ENCODE data around the gene ZDHHC11.
A peak's percentile ranks its signal among the peaks of the same experiment; 100 is the strongest.
"Not testable (repeated sequence)": the region's sequence is repeated elsewhere in the genome, so short reads cannot be mapped to it uniquely, and the experiment has no call there.

The ZDHHC11 gene

DNA sequence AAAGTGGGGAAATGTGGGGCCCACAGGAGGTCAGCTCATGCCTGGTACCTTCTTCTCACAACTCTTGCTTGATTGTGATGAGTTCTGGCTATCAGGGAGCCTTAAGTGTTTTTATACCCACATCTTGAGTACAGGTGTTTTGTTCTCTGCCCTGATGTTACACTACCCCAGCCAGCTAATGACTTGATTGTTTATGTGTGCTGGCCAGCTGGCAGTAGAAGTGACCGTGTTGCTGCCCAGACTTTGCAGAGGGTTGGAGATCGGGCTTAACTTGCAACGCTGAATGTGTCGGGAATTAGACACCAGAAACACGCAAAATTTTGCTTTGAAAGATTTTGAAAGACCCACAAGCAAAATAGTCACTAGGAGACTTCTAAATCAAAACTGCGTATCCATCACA lies 49.3 kb downstream of the ZDHHC11 start:
- no peak for DNase-seq (ENCODE audit: low spot score)

DNA sequence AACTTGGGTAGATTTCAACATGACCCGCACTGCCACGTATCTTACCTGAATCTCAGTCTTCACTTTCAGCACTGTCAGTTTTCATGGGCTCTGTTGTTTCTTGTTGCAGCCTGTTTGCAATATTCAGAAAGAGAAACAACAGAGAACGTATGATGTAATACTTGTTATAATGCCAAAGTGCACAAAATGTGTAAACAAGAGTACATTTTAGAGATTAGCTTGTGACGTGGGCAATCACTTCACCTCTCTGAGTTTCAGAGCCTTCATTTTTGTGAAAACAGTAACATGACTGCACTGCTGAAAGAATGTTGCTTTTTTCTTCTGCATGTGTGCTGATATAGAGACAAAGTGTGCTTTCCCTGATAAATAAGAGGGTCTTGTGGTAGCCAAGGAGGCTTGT lies 49.7 kb downstream of the ZDHHC11 start:
- not testable (repeated sequence) for DNase-seq (ENCODE audit: low spot score)

DNA sequence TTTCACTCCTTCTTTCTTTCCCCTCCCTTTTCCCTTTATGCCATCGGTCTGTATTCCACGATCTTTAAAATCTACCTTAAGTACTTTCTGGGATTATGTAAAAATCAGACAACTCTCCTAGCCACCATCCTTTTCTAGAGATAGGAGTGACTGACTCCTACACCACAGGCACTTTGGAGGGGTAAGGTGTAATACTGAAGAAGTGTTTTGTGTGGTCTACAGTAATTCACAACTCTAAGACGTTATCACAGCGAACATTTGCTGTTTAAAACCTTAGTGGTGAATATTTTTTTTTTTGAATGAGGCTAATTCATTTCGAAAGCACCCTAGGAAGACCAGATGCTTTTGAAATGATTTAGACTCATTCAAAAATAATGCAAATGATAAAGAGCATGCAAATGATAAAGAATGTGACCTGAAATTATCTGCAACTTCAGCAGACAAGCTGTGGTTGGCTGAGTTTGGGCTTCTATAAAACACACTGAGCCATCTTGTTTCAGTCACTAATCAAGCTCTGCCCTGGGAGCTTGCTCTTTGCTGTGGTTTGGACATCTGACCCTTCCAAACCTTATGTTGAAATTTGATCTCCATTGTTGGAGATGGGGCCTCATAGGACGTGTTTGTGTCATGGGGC lies 52.2 kb downstream of the ZDHHC11 start:
- not testable (repeated sequence) for DNase-seq (ENCODE audit: low spot score)

DNA sequence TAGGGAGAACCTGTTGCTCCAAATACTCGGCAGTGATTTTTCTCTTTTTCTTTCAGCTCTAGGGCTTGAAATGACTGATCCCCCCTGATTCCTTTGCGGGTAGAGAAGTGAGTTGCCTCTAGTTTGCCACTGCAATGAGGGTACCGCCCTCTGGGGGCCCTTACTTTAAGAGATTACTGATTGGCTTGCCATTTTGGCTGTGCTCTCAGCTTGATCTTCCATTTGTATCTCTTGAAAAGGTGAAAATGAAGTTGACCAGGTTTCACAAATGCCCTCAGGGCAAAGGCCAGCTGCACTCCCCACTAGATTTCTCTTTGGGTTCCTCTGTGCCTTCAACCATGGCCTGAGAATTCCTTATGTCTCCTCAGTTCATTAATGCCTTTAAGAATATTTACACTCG lies 52.8 kb downstream of the ZDHHC11 start:
- DNase-seq (ENCODE audit: low spot score) = not testable (repeated sequence)

DNA sequence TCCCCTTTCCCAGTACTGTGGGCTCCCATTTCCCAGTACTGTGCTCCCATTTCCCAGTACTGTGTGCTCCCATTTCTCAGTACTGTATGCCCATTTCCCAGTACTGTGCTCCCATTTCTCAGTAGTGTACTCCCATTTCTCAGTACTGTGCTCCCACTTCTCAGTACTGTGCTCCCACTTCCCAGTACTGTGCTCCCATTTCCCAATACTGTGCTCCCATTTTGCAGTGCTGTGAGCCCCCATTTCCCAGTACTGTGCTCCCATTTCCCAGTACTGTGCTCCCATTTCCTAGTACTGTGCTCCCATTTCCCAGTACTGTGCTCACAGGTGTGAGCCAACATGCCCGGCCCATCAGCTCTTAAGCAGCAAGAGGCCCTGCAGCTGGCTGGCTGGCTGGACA lies 54.9 kb downstream of the ZDHHC11 start:
- DNase-seq (ENCODE audit: low spot score) = not testable (repeated sequence)

DNA sequence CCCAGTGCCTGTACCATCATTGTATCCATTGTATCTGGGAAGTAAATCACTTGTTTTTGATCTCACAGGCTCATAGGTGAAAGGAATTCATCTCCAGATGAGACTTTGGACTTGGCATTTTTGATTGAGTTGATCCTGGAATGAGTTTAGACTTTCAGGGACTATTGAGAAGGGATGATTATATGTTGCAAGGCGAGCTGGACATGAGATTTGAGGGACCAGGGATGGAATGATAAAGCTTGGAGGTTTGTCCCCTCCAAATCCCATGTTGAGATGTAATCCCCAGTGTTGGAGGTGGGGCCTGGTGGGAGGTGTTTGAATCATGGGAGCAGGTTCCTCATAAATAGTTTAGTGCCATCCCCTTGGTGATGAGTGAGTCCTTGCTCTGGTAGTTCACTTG lies 55.8 kb downstream of the ZDHHC11 start:
- not testable (repeated sequence) for DNase-seq (ENCODE audit: low spot score)

DNA sequence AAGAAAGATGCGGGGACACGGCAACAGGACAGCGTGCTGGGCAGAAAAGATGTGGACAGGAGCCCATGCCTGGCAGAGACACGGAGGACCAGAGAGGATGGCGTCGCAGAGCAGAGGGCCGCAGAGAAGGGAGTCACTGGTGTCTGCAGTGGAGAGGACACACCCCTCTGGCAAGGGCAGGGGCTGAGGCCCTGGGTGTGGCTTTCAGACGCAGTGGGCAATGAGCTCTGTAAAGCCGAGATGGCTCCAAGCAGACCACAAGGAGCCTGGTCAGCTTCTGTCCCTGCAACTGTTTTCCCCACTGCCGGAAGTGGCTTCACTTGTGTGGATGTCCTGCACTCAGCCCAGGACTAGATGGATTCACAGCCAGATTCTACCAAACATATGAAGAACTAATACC lies 62.1 kb downstream of the ZDHHC11 start:
- not testable (repeated sequence) for DNase-seq (ENCODE audit: low spot score)

DNA sequence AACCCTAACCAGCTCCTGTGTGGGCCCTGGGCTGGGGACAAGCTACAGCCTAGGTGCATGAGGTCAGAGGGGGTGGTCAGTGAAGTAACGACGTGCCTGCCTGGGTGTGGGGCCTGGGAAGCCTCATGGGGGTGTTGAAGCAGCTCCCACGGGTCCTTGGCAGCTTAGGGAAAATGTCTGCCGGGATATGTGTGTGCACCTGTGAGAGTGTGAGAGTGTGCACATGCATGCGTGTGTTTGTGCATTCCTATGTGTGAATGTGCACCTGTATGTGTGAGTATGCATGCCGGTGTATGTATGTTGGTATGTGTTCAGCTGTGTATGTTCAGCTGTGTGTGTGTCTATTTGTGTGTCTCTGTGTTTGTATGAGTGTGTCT lies 62.9 kb downstream of the ZDHHC11 start:
- not testable (repeated sequence) for DNase-seq (ENCODE audit: low spot score)

DNA sequence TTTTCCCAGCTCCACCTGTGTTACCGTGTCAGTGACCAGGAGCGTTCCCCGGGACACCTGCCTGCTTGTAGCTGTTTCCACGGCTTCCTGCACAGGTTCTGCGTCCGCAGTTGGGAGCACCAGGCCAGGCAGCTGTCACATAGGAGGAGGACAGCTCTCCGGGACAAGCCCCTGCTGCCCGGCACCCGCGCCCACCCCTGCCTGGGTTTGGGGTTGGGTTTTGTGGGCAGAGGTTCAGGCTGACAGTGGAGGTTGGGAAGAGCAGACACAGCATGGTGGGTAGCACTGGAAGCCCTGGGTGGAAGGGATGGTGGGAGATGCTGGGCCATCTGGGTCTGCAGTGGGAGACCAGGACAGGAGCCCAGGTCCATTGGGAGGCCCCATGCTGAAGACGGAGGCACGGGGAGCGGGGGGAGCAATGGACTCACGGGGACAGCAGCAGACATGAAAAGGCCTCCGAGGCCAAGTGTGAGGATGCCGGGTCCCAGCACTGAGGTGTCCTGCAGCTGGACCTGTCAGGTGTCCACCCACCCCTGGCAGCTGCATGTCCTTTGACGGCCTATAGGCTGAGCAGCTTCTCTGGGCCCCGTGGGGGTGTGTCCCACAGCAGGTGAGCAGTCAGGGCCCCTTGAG lies 63.4 kb downstream of the ZDHHC11 start:
- DNase-seq (ENCODE audit: low spot score) = not testable (repeated sequence)

DNA sequence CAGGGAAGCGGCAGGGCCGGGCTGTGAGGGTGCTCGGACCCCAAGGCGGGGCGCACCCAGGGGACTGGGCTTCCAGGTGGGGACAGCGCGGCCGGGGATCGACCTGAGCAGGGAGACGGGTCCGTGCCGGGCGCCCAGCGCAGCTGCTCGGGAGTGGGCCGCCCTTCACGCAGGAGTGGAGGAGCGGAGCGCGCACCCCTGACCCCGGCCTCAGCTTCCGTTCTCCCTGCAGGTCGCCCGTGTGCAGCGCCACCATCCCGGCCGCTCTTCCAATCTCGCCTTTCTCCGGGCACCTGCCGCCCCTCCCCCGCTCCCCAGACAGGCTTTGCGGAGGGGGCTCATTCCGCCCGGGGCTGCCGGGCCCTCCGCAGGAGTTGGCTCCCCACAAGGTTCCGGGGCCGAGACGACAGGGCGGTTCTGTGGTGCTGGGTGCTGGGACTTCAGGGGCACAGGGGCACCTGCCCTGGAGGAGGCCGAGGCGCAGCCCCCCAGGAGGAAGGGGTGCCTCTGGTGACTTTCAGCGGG lies 65.5 kb downstream of the ZDHHC11 start:
- DNase-seq (ENCODE audit: low spot score) = peak; percentile 5

DNA sequence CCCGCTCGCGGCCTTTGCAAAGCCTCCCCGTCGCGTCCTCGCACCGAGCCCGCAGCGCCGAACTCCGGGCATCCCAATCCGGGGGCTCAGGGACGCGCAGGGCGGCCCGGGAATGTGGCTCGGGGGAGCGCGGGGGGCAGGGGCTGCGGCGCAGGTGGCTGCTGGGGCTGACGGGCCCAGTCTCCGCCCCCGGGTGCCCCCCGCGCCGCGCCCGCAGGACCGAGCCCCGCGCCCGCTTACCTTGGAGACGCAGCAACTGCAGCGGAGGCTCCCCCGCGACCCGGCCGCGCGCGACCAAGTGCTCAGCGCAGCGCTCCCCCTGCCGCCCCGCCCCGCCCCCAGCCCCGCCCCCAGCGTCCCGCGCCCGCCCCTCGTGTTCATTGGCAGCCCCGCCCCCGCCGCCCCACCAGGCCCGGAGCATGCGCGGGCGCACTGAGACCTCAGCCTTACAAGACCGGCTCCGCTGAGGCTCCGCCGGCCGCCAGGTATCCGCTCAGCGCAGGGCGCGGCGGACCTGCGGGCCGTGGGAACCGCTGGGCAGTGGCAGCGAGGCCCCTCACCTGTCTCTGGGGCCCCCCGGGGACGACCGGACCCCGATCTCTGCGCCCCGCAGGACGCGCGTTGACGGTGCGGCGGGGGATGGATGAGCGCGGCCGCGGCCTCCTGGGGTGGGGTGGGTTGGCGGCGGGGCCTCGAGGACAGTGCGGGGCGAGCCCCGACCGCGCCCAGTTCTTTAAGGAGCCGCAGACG lies 66.2 kb downstream of the ZDHHC11 start, which contains the start of gene ZDHHC11B:
Gene ZDHHC11B (minus strand): TSS at position 302 of the 750 bp plus-strand sequence. CDS start 17,810 bp downstream, outside the sequence.
- DNase-seq (ENCODE audit: low spot score) = peak; percentile 90

DNA sequence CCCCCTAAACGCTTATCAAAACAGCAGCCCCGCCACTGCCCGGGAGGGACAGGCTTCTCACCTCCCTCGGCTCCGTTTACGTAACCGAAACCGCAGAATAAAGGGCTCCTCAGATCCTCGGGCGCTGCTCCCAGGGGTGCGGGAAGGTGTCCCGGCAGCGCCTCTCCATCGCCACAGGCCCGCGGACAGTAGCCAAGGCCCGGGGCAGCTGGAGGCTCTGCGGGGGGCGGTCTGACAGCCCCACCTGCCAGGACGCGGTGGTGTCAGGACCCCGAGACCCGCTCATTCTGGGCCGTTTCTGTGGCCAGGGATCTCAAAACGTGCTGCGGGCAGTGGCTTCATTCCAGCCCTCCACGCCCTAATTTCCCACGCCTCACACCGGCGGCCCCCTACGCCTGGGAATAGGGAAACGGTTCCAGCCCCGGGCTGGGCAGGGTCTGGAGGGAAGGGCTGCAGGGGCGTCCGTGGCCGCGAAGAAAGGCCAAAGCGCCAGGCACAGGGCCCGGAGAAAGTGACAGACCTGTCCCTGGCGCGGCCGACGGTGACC lies 66.8 kb downstream of the ZDHHC11 start:
- DNase-seq (ENCODE audit: low spot score) = peak; percentile 11

DNA sequence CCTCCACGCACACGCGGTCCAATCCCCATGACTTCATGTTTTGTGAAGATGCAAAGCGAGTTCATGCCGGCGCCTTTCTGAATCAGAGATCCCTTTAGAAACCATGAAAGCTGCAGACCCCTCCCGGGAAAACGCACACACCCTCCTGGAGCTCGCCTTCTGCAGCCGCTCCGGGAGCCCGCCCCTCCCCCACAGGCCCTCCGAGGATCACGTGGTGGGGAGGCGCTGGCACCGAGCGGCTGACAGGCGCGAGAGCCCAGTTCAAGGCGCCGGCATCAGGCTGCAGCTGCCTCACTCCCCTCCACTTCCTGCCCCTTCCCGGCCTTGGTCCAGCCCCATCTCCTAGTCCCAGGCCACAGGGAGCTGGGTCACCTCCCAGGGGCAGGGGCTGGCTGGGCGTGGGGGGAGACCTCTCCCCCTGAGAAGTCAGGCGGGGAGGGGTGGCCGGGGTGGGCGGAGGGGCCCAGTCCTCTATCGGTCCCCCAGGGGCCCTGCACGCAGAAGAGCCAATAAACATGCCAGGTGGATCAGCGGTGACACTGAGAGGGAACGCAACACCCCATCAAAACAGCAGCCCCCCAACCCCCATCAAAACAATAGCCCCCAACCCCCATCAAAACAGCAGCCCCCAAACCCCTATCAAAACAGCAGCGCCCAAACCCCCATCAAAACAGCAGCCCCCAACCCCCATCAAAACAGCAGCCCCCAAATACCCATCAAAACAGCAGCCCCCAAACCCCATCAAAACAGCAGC lies 67.6 kb downstream of the ZDHHC11 start:
- not testable (repeated sequence) for DNase-seq (ENCODE audit: low spot score)

DNA sequence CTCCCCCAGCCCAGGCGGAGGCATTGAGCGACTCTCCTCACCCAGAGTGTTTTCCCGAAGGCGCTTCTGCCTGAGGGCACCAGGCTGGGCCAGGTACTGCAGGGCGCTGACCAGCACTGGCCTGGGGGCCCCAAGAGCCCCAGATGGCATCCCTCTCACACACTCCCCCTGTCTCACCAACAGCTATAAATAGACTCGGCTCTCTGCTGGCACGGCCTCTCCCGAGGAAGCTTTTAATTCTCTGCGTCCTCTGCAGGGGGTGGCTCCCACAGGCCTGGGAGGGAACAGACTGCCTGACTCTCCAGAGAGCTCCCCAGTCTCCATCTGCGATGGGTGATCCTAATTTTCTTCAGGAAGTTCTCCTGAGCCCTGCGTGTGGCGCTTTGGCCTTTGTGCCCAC lies 68.4 kb downstream of the ZDHHC11 start:
- not testable (repeated sequence) for DNase-seq (ENCODE audit: low spot score)

DNA sequence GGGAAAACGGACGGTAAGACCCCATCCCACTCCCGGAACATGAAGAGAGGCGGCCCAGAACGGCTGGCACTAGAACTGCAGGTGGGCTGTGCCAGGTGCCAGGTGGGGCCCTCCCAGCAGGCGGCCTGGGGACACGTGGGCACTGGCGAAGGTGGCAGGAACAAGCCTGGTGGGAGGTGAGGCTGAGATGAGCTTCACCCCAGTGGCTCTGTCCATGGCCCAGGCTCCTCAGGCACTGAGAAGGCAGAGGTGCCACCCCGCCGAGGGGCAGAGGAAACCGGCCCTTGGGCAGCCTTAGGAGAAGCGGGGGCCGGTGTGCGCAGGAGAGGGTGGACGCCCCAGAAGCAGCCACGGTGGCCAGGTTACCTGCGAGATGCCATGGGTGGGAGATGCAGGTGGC lies 70.2 kb downstream of the ZDHHC11 start:
- DNase-seq (ENCODE audit: low spot score) = not testable (repeated sequence)

DNA sequence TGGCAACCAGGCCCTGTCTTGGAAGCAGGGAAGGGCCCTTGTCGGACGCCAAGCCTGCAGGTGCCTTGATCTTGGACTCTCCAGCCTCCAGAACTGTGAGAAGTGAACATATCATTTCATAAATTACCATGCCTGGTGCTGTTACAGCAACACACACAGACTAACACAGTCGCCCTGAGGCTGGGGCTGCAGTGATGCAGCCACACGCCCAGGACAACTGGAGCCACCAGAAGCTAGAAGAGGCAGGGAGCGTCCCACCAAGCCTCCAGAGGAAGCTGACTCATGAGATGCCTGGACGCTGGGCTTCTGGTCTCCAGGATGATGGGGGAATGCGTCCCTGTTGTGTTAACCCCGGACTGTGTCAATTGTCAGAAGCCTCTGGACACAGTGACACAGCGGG lies 71.8 kb downstream of the ZDHHC11 start:
- DNase-seq (ENCODE audit: low spot score) = not testable (repeated sequence)

DNA sequence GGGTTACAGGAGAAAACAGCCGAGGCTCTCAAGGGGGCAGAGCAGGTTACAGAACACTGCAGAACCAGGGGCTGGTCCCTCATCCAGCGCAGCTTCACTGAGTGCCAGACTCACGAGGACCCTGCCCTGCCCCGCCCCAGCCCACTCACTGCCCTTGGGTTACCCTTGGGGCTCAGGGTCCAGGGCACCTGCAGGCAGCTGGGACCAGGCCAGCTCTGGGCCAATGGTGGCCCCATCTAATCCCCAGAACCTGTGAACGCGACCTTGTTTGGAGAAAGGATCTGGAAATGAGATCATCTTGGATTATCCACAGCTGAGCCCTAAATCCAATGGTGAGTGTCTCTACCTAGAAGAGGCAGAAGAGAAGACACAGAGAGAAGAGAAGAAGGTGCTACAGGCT lies 72.4 kb downstream of the ZDHHC11 start:
- not testable (repeated sequence) for DNase-seq (ENCODE audit: low spot score)

DNA sequence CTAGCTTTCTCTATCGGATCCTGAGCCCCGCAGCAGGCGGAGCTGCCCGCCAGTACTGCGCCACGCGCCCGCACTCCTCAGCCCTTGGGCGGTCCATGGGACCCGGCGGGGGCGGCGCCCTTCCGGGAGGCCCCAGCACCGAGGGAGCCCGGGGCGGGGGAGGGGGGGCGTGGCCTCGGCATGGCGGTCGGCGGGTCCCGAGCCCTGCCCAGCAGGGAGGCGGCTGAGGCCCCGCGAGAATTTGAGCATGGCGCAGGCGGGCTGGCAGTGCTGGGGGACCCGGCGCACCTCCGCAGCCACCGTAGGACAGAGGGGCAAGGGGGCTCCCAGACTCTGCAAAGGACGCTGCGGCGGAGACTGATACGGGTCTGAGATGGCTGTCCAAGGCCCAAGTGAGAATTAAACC lies 73.0 kb downstream of the ZDHHC11 start:
- DNase-seq (ENCODE audit: low spot score) = peak; percentile 11

DNA sequence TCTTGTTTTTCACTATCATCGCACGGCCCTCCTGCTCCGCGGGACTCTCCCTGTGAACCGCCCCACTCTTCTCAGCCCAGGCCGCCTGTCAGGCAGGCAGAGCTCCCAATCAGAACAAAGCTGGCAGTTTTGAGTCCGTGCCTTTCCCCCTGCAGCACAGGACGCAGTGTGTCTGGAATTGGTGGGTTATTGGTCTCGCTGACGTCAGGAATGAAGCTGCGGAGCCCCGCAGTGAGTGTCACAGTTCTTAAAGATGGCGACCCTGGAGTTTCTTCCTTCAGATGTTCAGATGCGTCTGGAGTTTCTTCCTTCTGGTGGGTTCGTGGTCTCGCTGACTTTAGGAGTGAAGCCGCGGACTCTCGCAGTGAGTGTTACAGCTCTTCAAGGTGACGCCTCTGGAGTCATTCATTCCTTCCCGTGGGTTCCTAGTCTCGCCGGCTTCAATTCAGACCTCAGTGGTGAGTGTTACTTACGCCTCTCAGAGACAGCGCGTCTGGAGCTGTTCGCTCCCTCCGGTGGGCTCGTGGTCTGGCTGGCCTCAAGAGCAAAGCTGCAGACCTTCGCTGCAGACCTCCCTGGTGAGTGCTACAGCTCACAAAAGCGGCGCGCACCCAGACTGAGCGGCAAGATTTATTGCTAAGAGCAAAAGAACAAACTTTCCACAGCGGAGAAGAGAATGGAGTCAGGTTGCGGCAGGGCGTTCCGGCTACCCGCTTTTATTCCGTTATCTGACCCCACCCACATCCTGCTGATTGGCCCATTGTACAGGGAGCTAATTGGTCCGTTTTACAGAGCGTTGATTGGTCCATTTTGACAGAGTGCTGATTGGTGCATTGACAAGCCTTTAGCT lies 73.7 kb downstream of the ZDHHC11 start:
- DNase-seq (ENCODE audit: low spot score) = peak; percentile 8

DNA sequence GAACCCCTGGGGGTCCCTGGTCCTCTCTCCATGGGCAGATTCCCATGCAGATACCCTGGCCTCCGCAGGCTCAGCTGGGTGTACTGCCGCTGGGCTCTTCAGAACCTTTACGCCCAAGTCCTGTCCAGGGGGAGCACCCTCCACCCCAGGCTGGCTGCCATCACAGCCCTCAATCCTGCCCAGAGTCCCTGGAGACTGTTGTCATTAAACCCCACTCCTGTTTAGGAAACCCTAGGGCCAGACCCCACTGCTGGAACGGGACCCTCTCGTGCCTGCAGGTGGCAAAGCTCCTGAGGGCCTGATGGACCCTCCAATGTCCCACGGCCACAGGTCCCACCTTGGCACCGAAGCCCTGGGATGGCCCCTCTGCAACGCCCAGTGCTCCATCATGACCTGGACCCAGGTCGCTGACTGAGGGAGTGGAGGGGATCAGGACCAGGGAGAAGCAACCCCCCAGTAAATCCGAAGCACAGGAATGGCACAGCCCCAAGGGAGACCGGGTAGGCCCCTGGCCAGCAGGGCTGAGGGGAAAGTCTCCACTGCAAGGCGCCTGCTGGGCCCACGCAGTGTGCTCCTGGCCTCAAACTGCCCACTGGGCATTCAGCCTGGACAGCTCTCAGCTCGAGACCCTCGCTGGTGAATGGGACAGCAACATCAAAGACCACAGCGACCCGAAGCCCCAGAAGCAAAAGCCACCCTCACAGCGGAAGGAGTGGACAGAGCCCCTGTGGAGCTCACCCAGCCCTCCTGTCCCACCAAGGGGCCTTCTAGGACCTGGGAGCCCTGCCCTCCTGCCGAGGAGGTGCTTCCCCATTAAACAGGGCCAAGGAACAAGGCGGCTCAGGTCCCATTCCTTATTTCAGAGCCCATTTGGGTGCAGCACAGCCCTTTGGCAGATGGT lies 74.6 kb downstream of the ZDHHC11 start:
- DNase-seq (ENCODE audit: low spot score) = peak; percentile 10

Measured in D341Med (cell line).